NK-92 (cell line): ENCODE measurements around the gene PCSK4.
"Not testable (repeated sequence)": the region's sequence is repeated elsewhere in the genome, so short reads cannot be mapped to it uniquely, and the experiment has no call there.

ENCODE experiments used
- DNase-seq: peaks from one replicate; lab custom pipeline; 2025; ENCODE audit not compliant: unreplicated experiment; lab: John Stamatoyannopoulos, UW

PCSK4 gene

DNA sequence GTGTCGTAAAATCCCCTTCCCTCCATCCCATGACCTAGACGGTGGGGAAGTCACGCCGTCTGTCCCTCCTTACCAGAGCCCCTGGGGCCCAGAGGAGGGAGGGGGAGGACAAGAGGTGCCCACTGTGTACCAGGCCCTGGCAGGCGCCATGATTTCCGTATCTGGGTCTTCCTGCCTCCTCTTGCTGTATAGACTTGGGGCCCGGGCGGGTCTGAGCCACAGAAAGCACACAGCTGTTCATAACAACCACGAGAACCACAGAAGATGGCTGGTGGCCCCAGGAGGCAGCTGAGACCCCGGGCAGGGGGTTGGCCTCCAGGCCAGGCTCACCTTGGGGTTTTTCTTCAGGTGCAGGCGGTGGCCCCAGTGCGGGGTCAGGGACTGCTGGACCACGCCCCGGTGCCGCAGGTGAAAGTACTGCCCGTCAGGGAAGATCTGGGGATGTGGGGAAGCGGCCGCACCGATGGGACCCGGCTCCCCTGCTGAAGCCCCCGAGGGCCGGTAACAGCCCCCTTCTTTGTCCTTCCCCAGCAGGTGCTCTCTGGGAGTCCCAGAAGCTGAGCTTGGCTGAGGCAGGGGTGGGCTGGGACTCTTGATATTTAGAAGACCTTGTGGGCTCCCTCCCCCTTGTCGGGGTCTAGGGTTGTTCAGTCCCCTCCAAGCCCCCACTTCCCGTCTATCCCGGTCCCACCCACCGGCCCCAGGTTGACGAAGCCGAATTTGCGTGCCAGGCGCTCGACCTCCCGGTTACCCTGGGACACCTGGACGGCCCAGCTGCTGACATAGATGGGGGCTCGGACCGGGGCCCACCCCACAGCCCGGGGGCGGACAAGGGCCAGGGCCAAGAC, 463 bp downstream of the PCSK4 start:
- no peak for DNase-seq

DNA sequence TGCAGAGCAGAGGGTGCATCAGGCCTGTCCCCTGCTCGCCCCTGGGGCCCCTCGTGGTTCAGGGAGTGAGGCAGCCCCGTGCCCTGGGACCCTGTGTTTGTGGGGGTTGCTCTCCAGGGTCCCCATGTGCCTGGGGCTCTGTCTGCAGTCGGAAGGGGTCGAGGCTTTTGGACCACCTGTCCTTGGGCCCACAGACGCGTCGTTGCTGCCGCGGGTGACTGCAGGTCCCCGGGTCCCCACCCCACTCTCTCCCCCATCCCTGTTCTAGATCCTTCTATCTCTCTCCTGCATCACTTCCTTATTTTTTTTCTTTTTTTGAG, 1.9 kb downstream of the PCSK4 start:
- DNase-seq, result no peak

DNA sequence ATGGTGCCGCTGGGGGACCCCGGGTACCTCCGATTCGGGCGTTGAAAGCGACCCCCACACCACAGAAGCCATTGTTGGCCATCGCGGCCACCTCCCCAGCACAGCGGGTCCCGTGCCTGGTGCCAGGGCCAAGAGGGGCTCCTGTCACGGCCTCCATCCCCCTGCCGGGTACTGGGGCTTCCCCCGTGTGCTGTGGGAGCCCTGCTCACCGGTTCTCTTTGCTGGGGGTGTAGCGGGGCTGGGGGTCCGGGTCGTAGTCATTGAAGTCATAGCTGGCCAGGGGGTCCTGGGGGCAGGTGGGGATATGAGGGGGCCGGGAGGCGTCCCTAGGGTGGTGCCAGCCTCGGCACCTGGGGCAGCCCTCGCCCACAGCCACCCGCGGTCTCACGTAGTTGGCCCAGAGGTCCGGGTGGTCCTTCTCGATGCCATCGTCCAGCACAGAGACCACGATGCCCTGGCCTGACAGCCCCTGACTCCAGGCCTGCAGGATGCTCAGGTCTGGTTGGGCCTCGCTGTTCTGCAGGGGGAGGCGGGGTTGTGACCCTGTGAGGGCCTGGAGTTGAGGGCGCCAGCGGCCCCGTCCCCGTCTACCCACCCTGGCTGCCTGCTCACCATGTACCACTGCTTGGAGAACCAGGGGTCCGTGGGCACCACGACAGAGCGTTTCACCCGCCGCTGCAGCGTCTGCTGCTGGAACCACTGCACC, 2.4 kb downstream of the PCSK4 start:
- DNase-seq, result no peak

DNA sequence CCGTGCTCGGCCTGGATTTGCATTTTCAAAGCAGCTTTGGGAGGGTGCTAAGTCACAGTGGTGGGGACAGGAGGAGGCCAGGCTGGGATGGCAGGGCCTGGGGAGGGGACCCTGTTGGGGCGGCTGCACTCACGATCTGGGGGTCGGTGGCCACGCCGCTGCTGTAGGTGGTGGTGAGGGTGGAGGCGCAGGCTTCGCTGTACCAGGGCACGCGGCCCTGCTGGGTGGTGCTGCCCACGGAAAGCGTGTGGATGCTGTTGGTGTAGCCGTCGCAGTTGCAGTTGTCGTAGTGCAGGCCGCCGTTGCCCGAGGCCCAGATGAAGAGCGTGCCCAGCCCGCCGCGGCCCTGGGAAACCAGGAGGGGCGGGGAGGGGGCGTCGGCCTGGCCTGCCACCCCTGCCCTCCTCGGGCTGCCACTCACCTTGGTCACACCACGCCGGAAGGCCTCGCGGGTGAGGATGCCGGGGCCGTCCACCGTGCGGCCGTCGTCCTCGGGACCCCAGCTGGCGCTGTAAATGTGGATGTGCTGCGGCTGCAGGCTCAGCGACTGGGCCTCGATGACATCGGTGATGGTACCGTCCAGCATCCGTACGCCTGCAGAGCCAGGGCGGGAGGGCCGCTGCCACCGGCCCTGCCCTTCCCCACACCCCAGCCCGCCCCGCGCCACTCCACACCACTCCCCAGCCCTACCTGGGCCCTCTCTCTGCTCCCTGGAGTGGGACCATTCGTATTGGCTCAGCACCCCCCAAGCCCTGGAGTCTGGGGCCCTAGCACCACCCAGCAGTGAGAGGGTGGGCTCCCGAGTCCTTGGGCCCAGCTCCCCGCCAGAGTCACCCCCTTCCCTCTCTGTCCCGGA, 3.2 kb downstream of the PCSK4 start:
- no peak for DNase-seq

DNA sequence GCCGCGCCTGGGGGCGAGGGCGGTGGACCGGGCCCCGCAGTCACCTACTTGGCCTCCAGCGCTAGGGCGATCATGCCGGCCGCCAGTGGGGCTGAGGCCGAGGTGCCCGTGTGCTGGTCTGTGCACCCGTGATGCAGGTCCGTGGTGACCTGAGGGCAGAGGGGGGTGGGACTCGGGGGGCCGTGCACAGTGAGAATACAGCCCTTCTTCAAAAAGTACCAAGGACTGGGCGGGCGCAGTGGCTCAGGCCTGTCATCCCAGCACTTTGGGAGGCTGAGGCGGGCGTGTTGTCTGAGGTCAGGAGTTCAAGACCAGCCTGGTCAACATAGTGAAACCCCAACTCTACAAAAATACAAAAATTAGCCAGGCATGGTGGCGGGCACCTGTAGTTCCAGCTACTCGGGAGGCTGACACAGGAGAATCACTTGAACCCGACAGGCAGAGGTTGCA, 6.1 kb downstream of the PCSK4 start:
- no peak for DNase-seq

DNA sequence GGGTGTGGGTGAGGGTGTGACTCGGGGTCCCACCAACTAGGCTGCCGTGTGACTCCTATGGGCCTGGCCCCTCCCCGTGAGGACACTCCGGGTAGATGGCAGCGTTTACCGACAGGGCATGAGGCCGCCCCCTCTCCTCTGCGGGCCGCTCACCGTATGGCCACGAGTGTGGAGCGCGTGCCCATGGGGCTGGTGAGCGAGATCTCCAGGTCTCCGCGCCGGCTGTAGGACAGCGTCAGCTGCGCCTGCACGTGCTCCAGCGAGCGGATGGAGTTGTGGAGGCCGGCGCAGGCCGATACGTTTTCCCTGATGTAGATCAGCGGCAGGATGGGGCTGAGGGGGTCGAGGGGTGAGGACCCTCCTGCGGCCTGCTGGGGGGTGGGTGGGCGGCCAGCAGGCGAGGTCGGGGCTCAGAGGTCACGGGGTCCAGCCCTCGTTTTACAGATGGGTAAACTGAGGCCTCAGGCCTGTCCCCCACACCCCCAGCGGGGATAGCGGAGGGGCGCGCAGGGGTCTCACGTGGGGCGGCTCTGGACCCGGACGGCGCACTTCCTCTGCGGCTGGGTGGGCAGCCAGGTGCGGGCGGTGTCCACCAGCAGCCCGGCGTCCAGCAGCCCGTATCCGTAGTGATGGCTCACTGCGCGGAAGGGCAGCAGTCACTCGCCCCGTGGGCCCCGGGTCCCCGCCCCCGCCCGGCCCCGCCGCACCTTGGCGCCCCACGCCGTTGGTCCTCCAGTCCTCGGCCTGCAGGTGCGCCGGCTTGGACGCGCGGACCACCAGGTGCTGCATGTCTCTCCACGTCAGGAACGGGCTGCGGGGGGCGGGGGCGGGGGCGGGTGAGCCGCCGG, 6.8 kb downstream of the PCSK4 start:
- DNase-seq, result no peak

DNA sequence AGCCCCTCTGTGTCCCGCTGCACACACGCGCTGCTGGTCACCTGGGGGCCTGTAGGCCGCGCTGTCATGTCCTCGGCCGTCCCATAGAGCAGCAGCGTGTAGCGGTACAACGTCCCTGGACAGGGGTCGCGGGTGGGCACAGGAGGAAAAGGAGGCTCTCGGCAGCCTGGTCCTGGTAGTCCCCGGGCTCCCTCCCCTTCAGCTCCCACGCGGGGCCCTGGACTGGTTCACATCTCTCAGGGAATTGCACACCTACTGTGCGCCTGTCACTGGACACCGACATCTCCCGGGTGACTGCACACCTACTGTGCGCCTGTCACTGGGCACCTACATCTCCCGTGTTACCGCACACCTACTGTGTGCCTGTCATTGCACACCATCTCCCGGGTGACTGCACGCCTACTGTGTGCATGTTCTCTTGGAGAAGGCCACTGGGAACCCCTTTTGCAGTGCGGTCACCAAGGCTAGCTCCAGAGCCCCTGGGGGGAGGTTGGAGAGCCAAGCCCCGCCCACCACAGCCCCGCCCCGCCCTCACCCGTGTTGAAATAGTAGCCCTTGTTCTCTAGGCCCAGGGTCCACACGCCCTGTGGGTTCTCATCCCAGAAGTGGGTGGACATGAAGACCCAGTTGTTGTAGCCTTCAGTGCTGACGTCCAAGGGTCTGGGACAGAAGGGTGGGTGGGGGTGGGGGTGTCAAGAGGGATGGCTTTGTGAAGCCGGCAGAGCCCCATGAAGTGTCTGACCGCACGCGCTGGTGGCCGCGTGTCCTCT, 7.6 kb downstream of the PCSK4 start:
- DNase-seq, result no peak

DNA sequence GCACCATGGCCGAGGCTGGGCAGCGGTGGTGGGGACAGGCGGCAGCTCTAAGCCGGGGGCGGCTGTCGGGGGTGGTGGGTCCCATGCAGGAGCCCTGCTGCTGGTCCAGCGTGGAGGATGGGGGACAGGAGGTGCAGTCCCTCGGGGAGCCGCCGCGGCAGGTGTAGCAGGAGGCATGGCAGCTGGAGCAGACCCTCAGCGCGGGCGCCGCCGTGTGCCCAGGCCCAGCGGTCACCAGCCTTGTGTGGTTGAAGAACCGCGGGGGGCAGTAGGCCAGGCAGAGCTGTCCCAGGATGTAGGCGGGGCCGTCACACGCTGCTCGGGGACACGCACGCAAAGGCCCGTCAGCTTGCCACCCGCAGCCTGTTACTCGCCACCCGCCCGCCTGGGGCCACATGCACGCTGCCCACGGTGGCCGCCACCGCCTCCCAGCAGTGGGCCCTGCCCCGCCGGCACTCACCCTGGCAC, 8.2 kb downstream of the PCSK4 start:
- no peak for DNase-seq

DNA sequence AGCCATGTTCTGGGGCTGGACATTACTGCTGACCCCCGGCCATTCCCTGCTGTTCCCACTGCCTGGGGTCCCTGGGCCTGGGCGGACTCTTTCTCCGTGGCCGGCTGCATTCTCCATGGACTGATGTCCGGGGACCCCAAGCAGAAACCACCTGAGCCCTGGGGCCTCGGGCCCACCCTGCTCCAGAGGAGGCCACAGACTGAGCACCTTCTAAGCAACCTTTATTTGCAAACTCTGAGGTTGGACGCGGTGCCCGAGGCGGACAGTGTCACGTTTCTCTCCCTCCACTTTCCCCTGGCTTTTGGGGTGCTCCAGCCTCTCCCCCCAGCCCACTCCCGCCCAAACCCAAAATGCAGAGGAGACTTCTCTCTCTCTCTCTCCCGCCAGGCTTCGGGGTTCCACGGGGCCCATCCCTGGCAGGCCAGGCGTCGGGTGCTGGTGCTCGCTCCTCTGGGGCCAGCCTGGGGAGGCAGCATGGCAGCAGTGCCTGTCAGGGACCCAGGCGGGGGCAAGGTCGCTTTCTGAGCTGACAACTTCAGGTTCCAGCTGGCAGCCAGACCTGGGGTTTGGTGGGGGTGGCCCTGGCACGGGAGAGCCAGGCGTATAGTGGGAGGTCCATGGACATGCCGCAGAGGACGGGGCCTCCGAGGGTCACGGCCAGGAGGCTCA, 8.8 kb downstream of the PCSK4 start:
- DNase-seq, result no peak

DNA sequence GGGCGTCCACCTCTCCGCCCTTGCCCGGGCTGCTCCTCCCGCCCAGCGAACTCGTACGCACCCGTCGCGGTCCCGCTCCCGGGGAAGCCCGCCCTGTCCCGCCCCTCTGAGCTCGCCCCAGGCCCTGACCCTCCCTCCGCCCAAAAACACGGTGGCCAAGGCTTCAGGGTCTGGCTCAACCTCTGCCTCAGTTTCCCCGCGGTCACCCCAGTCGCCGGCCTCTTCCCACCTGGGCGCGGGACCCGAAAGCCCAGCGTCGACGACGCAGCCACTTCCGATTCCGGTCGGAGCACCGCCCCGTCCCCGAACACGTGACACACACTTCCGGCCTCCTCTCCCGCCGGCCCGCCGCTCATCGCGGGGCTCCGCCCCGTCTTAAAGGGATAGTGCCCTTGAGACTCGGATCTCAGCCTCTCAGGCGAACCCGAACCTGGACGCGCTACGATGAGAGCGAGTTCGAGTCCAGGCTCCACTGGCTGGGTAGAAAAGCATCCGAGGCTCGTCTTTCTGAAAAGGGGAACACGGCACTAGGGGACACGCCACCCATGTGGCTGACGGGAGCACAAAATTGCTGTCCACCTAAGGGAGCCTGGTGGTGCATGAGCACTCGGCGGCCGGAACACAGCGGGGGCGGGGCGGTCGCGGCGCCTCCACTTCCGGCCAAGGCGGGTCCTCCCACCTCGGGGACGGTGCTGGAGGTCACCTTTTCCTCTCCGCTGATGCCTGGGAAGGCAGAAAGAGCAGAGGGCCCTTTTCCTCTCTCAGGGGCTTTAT, 11.0 kb downstream of the PCSK4 start, which contains the start of gene C19orf25:
Gene C19orf25 (minus strand): TSS at position 282 of the 774 bp plus-strand sequence. CDS start 312 bp downstream, outside the sequence.
- DNase-seq, result peak; percentile 38

DNA sequence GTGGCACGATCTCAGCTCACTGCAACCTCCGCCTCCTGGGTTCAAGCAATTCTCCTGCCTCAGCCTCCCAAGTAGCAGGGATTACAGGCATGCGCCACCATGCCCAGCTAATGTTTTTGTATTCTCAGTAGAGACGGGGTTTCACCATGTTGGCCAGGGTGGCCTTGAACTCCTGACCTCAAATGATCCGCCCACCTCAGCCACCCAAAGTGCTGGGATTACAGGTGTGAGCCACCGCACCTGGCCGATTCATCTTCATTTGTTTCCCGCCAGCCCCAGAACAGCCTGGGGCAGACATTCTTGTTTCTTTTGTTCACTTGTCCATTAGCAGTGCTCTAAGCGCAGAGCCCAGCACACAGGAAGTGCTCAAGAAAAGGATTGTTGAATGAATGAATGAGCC, 13.1 kb downstream of the PCSK4 start:
- DNase-seq, result not testable (repeated sequence)

DNA sequence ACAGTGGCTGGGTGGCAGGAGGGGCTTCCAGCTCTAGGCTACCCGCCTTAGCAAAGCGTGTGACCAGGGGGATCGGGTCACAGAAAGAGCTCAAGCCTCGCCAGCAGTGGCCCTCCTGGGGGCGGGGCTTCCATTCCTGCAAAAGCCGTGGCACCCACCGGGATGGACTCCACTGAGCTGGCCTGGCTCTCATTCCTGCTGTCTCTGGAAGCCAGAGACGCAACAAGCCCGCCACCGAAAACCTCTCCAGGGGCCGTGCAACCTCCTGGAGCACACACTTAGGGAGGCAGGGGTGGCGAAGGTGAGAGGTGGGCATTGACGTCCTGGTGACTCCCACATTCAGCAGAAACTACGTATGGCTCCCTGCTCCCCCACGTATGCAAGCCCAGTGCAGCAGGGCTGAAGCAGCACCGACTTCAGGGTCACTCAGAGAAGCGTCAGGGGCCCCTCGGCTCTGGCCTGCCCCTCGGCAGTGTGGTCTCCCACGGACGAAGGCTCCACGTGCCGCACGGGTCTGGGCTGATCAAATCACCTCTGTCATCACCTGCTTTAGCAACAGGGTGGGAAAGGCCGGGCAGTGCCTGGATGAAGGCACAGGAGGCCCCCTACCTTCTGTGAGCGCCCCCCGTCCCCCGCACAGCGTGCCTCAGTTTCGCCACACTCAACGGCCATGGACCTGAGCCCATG, 14.3 kb downstream of the PCSK4 start:
- no peak for DNase-seq

DNA sequence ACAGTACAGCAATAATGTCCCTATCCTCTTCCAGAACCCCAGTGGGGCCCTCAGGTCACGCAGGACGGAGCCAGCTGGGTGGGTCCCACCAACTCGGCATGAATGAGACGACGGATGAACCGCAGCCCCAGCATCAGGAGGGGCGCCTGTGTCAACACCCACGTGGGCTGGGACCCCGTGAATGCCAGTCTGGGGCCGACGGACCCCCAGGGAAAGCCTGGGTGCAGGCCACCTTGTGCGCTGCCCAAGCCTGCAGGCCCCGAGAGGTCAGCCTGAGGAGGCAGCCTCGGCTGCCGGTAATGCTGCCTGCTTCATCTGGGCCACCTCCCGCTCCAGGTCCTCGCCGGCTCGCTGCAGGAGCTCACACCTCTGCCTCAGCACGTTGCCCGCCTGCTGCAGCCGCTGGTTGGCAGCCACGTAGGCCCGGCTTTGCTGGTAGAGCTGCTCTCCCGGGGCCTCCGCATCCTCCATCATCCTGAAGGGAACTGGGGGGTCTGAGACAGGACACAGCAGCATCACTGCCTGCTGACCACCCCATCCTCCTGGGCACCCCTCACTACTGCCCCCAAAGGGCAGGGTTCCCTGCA, 15.3 kb downstream of the PCSK4 start:
- DNase-seq, result no peak

DNA sequence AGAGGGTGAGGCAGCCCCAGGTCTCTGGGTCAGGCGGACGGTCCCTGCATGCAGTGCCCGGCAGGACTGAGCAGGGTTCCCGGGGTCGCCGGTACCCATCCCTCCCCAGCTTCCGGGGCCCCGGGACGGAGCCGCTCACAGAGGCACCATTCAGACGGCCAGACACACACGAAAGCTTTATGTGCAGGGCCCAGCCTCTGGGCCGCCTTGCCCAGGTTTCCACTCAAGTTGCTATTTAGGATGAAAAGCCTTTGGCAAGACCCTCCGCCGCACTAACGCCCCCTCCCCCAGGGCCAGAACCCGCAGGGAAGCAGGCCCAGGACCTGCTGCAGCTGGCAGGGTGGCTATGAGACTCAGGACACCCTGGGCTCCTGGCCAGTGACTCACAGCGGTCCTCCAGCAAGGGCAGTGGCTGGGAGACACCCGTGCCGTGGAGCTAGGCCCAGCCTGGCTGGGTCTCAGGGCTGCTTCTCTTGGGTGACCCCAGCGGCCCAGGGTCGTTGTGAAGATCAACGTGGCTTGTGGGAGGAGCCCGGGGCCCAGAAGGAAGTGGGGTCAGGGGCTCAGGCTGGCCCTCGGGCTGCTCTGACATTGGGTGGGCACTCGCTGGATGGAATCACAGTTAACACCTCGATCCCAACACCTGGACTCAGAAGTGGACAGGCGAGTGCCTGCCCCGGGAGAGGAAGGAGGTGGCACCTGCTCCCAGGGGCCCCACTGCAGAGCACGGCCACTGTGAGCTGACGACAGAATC, 16.0 kb downstream of the PCSK4 start:
- no peak for DNase-seq

DNA sequence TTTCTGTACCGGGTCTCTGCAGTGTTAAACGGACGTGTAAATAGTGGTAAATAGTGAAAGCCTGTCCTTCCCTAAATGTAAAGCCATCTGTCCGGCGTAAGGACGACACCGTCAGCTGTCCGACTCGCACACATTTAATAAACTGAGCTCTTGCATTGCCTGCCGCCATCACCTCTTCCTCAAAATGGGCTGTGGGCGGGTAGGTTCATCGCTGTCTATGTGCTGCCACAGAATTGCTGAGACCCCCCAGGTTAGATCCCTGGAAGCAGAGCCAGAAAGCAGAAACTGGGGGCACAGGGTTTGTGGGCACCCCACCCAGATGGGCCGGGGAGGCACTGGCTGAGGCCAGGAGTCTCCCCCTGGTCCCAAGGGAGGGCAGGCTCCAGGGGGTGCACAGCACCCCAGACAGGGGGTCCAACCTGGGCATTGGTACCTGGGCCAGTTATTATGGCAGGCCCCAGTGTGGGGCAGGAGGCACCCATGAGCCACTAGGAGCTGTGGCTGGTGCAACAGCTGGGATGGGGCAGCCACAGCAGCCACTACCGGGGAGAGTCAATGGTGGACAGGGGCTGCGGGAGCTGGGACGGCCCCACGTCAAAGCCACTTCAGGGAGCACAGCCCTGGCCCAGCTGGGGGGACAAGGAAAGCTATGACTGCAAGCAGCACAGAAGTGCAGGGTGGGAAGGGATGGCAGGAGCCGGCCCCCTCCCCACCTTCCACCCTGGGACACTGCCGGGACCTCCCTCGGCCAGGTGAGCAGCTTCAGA, 16.9 kb downstream of the PCSK4 start:
- no peak for DNase-seq
